ENCODE data around the gene ASB16. TPM values are rescaled to one million over a fixed set of nuclear protein-coding genes. Genes with fewer than 3 reads are reported as not detected.

Gene ASB16
- total and polyA plus RNA-seq, 2 donors (not counting 1 experiment from before 2014, with no cell fraction given), result not detected

- intact Hi-C loops (cut with micrococcal nuclease), result loop anchor here (1.0 to 2.0 kb wide), 6 partner anchors 8 to 140 kb away; partner anchors contain the start of genes GRN and SLC25A39
- Mint-ChIP-seq H3K4me1 (peaks cover 46% of the 10 kb centered on the region), H3K27ac (peak overlapping the region; percentile 74), H3K27me3 (no peaks in the 10 kb centered on the region), H3K9me3 (ENCODE audit: insufficient read depth) (no peaks in the 10 kb centered on the region), H3K4me3 (peak overlapping the region; percentile 34)
- Histone ChIP-seq H3K27ac (ENCODE audit: low read length in 2 of 2) (peak overlapping the region; percentile 41 to 71), H3K9me3 (ENCODE audit: control extremely low read depth in 1 of 3, control insufficient read depth in 2 of 3, insufficient read depth in 1 of 3, low read length in 2 of 3) (no peaks in the 10 kb centered on the region), H3K79me2 (ENCODE audit: control insufficient read depth, insufficient read depth, low read length) (peaks cover 64% of the 10 kb centered on the region), H3K9ac (ENCODE audit: low read length) (no peak overlapping the region), H3K4me3 (ENCODE audit: control extremely low read depth in 1 of 5, extremely low read depth in 1 of 5, insufficient read depth in 1 of 5, low read depth in 2 of 5, low read length in 4 of 5) (no peak overlapping the region), H3K4me1 (ENCODE audit: control insufficient read depth in 2 of 2, insufficient read depth in 2 of 2, low read length in 2 of 2) (peaks cover 29 to 49% of the 10 kb centered on the region in 2 donors), H3K27me3 (replicated peaks in 1 of 4; ENCODE audit: control extremely low read depth in 1 of 4, control insufficient read depth in 3 of 4, insufficient read depth in 4 of 4, low read length in 3 of 4) (no peaks in the 10 kb centered on the region), H3K36me3 (replicated peaks in 1 of 2; ENCODE audit: control extremely low read depth in 1 of 2, control insufficient read depth in 1 of 2, extremely low read depth in 1 of 2, insufficient read depth in 2 of 2, low read length in 1 of 2) (peaks cover 2 to 79% of the 10 kb centered on the region in 2 experiments), H4K20me1 (ENCODE audit: control insufficient read depth, insufficient read depth, low read length, poor library complexity, severe bottlenecking) (peaks cover 44% of the 10 kb centered on the region), H3K4me2 (replicated peaks; ENCODE audit: low read depth, low read length, poor library complexity, severe bottlenecking) (peak overlapping the region; percentile 68), H2AFZ (ENCODE audit: insufficient read depth, low read depth, low read length, poor library complexity, severe bottlenecking) (peak overlapping the region; percentile 43)
- peak; percentile 93 for DNase-seq
- POLR2A ChIA-PET, result interaction anchor here (0.8 to 3.4 kb wide), 11 partner anchors 8 to 139 kb away, joined by 3 to 35 read pairs (median 5); partner anchors contain the start of genes ATXN7L3, GRN, TMUB2 and UBTF
- no peak for TF ChIP-seq EZH2 (IDR thresholded peaks at IDR 0.05; ENCODE audit: borderline replicate concordance, insufficient read depth, low read depth, low read length, poor library complexity, severe bottlenecking)
- peak; percentile 99 for TF ChIP-seq CTCF (IDR thresholded peaks at IDR 0.05)
- WGBS (ENCODE audit: insufficient coverage), result 31% methylated on average over 63 of the region's 64 CpGs
- ATAC-seq (ENCODE audit: low read depth), result peak; percentile 98
- CTCF ChIA-PET, result interaction anchor here (0.5 to 6.2 kb wide), 37 partner anchors 10 to 267 kb away, joined by 3 to 98 read pairs (median 5); partner anchors contain the start of genes ATXN7L3, FAM171A2, GRN and HDAC5
Observed at GRCh38 chr17:44210342-44211192, 40.1 kb downstream of the ASB16 start.

Measured in B cell (primary cell).